ENCODE measurements around the gene RBBP8NL. TPM values are rescaled to one million over a fixed set of nuclear protein-coding genes. Genes with fewer than 3 reads are reported as not detected.

Gene RBBP8NL, protein sequence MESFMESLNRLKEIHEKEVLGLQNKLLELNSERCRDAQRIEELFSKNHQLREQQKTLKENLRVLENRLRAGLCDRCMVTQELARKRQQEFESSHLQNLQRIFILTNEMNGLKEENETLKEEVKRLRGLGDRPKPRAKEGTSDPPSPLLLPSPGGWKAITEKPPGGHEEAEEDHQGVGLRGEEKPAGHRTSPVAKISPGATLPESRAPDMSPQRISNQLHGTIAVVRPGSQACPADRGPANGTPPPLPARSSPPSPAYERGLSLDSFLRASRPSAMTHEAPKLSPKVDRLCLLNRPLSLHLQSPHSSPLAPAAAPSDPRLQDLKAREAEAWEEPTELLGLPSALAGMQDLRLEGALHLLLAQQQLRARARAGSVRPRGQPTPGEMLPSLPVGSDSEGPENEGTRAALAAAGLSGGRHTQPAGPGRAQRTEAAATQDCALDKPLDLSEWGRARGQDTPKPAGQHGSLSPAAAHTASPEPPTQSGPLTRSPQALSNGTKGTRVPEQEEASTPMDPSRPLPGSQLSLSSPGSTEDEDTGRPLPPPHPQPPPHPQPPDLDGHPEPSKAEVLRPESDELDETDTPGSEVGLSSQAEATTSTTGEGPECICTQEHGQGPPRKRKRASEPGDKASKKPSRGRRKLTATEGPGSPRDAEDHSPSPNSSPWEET
- total RNA-seq (not detected), polyA plus RNA-seq (not detected)
- long read RNA-seq, donor 1, result 0 reads
- long read RNA-seq, donor 2, result 0 reads
- long read RNA-seq, donor 3, result 0 reads
- long read RNA-seq, donor 4, result 0 reads
- long read RNA-seq, donor 5, result 0 reads
- long read RNA-seq, donor 6, result 0 reads
- long read RNA-seq, donor 7, result 0 reads
- long read RNA-seq, donor 8, result 0 reads
- long read RNA-seq, donor 9, result 0 reads
- long read RNA-seq, donor 10, result 0 reads

- TF ChIP-seq, protein P1, sequence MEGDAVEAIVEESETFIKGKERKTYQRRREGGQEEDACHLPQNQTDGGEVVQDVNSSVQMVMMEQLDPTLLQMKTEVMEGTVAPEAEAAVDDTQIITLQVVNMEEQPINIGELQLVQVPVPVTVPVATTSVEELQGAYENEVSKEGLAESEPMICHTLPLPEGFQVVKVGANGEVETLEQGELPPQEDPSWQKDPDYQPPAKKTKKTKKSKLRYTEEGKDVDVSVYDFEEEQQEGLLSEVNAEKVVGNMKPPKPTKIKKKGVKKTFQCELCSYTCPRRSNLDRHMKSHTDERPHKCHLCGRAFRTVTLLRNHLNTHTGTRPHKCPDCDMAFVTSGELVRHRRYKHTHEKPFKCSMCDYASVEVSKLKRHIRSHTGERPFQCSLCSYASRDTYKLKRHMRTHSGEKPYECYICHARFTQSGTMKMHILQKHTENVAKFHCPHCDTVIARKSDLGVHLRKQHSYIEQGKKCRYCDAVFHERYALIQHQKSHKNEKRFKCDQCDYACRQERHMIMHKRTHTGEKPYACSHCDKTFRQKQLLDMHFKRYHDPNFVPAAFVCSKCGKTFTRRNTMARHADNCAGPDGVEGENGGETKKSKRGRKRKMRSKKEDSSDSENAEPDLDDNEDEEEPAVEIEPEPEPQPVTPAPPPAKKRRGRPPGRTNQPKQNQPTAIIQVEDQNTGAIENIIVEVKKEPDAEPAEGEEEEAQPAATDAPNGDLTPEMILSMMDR (IDR thresholded peaks at IDR 0.05), result no peak
- TF ChIP-seq POLR2A (IDR thresholded peaks at IDR 0.05), result no peak
- H3K36me3 ChIP-seq (replicated peaks in 1 of 2), result no peaks in the 10 kb centered on the region
- WGBS, 4 donors, result 72 to 86% (median 79%) methylated on average over 13 to 28 of the region's 28 CpGs
- no peak for DNase-seq
- H3K9me3 ChIP-seq (replicated peaks in 1 of 3), result no peaks in the 10 kb centered on the region
- no peak within 1 kb of the TSS for H3K4me3 ChIP-seq
- no peak within 1 kb of the TSS for H3K27ac ChIP-seq
- H3K27me3 ChIP-seq, result no peaks in the 10 kb centered on the region
- intact Hi-C loops (cut with DNase I), result loop anchor here in 1 of 2 donors (5.0 kb wide), 1 partner anchor 185 kb away; no protein-coding TSS in a partner anchor
- H3K4me1 ChIP-seq (replicated peaks in 1 of 2), result no peaks in the 10 kb centered on the region
These were observed at the start of gene RBBP8NL for GRCh38 chr20:62427172-62428001. RBBP8NL (minus strand) TSS chr20:62427539; CDS start chr20:62419647, 7,892 bp downstream.

GRCh38 chr20:62476056-62476838 is 48.9 kb upstream of the RBBP8NL start:
- peak in 1 of 2 donors; percentile 64 for TF ChIP-seq POLR2A (IDR thresholded peaks at IDR 0.05)
- TF ChIP-seq, protein P1 (IDR thresholded peaks at IDR 0.05), result no peak
- Histone ChIP-seq H3K4me3 (peak overlapping the region in 2 of 4 donors; percentile 16 to 67), H3K27me3 (peaks cover 7% of the 10 kb centered on the region), H3K4me1 (replicated peaks in 1 of 2) (peaks cover 0 to 11% of the 10 kb centered on the region in 2 donors), H3K36me3 (replicated peaks in 1 of 2) (no peaks in the 10 kb centered on the region), H3K9me3 (replicated peaks in 1 of 3) (no peaks in the 10 kb centered on the region), H3K27ac (peak overlapping the region in 3 of 5 donors; percentile 25 to 77 (median 54))
- WGBS, 4 donors, result 6 to 23% (median 7%) methylated on average over 22 to 80 of the region's 82 CpGs
- intact Hi-C loops (cut with DNase I), result no loop called here
- DNase-seq, result peak; percentile 55 to 77 (median 69)

- intact Hi-C loops (cut with DNase I), result no loop called here
- peaks cover 7% of the 10 kb centered on the region for H3K27me3 ChIP-seq
- H3K4me3 ChIP-seq, result peak within 1 kb of the TSS in 2 of 4 donors; percentile 43 to 67
- peaks cover 0 to 11% of the 10 kb centered on the region in 2 donors for H3K4me1 ChIP-seq (replicated peaks in 1 of 2)
- WGBS, 4 donors, result 1 to 2% methylated on average over 30 to 36 of the region's 37 CpGs; no CpG with 5 or more reads in 2 of the 4 donors
- TF ChIP-seq, protein P1 (IDR thresholded peaks at IDR 0.05), result no peak
- no peak for TF ChIP-seq POLR2A (IDR thresholded peaks at IDR 0.05)
- H3K36me3 ChIP-seq (replicated peaks in 1 of 2), result no peaks in the 10 kb centered on the region
- DNase-seq, result no peak
- H3K9me3 ChIP-seq (replicated peaks in 1 of 3), result no peaks in the 10 kb centered on the region
- H3K27ac ChIP-seq, result peak within 1 kb of the TSS in 3 of 5 donors; percentile 25 to 77 (median 54)
These were observed 48.4 kb upstream of the RBBP8NL start, which contains the start of gene GATA5 for GRCh38 chr20:62475772-62476055. GATA5 (minus strand) TSS chr20:62475995; CDS start chr20:62475521, 474 bp downstream.

Data from adrenal gland (tissue), 19 donors.